HG03342 (cell line): ENCODE data around the gene PRAMEF8.
"Not testable (repeated sequence)": the region's sequence is repeated elsewhere in the genome, so short reads cannot be mapped to it uniquely, and the experiment has no call there.

Source experiments
- ATAC-seq: cut with Tn5 transposase; IDR thresholded peaks from one replicate; pipeline ENCODE4 v1.9.1; 2021; ENCODE audit warnings: mild to moderate bottlenecking, moderate library complexity; ENCODE audit not compliant: unreplicated experiment

Gene PRAMEF8

DNA sequence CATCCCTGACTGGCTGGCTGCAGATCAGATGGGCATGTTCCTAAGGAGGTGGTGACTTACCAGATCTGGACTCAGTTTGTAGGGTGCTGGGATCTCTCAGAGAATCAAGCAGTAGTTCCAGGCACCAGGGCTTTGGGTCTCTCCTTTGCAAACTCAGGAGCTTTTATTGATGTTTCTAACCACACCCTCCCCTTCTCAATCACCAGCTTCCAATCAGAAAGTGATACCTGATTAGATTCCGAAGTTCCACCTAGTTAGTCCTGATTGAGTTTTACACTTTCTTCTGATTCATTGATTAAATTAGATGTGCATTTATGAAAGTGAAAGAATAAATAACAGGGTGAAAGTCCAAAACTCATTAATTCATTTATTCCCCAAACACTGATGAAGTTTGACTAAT lies at the start of gene PRAMEF8:
Gene PRAMEF8 (minus strand): TSS at position 101 of the 400 bp plus-strand sequence. CDS start 1,046 bp downstream, outside the sequence.
- ATAC-seq: not testable (repeated sequence)

DNA sequence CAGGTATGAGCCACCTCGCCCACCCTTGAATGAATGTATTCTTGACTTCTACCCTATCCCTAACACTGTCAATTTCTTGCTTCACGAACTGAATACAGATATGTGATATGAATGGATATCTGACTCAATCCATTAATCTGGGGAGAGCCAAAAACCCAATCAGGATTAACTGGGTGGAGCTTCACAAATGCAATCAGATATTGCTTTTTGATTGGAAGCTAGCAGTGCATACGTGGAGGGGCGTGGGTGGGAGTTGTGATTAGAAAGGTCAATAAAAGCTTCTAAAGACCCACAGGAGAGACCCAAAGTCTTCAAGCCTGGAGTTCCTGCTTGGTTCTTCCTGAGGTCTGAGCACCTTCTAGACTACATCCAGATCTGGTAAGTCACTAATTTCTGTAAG lies 30.3 kb upstream of the PRAMEF8 start, which contains the start of gene PRAMEF15:
Gene PRAMEF15 (plus strand): TSS at position 301 of the 400 bp plus-strand sequence. CDS start 2,827 bp downstream, outside the sequence.
- not testable (repeated sequence) for ATAC-seq

DNA sequence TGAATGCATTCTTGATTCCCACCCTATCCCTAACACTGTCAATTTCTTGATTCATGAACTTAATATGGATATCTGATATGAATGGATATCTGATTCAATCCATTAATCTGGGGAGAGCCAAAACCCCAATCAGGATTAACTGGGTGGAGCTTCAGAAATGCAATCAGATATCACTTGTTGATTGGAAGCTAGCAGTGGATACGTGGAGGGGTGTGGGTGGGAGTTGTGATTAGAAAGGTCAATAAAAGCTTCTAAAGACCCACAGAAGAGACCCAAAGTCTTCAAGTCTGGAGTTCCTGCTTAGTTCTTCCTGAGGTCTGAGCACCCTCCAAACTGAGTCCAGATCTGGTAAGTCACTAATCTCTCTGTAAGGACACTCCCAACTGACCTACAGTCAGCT lies 18.3 kb upstream of the PRAMEF8 start, which contains the start of gene PRAMEF33:
Gene PRAMEF33 (plus strand): TSS at position 301 of the 400 bp plus-strand sequence. CDS start 2,416 bp downstream, outside the sequence.
- not testable (repeated sequence) for ATAC-seq

DNA sequence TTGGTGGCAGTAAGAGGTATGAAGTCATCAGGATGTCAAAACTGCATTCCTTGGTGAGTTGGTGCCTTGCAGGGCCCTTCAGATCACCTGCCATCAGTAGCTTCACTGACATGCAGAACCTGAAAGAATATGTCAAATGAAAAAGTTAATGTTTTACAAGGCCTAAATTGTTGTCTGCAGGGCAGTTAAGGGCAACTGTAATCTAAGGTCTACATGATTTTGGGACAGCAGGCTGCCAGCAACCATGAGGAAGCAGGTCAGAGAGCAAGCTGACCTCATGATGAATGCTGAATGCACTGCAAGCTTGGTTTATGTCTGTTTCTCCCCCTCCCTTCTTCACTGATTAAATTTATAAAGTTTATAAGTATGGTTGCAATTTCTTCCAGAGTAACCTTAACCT lies 17.3 kb upstream of the PRAMEF8 start:
- ATAC-seq: not testable (repeated sequence)

DNA sequence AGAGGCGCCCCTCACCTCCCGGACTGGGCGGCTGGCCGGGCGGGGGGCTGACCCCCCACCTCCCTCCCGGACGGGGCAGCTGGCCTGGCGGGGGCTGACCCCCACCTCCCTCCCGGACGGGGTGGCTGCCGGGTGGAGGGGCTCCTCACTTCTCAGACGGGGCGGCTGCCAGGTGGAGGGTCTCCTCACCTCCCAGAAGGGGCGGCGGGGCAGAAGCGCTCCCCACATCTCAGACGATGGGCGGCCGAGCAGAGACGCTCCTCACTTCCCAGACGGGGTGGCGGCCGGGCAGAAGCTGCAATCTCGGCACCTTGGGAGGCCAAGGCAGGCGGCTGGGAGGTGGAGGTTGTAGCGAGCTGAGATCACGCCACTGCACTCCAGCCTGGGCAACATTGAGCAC lies 13.8 kb upstream of the PRAMEF8 start:
- not testable (repeated sequence) for ATAC-seq

DNA sequence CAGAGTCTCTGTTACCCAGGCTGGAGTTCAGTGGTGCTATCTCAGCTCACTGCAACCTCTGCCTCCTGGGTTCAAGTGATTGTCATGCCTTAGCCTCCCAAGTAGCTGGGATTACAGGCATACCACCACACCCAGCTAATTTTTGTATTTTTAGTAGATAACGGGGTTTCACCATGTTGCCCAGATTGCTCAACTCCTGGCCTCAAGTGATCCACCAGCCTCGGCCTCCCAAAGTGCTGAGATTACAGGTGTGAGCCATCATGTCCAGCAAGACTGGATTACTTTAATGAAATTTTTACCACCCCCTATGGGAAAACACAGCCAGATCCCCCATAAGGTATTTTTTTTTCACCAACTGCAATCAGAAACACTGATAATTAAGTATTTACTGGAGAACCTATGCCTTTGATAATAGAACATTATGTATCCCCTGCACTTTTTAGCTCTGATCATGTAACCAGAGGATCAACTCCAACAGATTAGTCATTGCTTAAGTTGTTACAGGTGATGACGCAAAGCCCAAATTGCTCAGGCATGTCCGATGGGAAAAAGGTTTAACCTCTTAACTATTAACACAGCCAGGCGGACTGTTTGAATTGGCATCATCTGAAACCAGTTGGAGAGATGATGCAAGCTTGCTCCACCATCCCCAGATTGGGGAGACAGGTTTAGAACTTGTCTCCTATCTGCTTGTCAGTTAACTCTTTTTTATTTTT lies 12.4 kb upstream of the PRAMEF8 start:
- not testable (repeated sequence) for ATAC-seq

DNA sequence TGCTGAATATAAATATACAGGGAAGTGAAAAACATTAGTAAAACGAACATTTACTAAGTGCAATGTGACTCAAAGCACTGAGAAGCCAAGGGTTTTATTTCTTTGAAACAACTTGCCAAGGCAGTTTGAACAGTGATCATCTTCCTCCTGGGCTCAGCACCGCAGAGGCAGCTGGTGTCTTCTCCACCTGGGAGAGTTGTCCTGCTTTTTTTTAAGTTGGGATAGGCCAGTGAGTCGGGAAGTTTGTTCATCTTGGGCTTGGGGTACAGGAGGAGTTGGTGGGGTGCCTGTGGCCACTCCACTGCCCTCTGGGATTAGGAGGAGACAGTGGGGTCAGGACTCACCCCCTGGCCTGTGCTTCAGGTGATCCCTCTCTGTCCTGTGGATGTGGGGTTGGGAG lies 4.1 kb upstream of the PRAMEF8 start:
- not testable (repeated sequence) for ATAC-seq

DNA sequence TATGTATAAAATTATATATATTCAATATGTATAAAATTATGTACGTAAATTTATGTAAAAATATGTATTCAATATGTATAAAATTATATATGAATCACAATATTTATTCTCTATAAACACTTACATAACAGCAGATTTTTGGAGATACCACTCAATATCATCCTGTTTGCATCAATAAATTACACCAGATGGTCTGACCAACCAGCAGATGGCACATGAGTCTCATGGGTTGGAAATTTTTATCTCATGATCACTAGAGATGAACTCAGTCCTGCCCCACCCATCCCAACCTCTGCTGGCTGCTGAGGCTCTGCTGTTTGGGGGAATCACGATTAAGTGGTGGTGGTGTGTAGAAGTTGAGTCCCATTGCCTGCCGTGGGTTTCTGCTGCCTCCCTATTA lies 5.3 kb downstream of the PRAMEF8 start:
- not testable (repeated sequence) for ATAC-seq

DNA sequence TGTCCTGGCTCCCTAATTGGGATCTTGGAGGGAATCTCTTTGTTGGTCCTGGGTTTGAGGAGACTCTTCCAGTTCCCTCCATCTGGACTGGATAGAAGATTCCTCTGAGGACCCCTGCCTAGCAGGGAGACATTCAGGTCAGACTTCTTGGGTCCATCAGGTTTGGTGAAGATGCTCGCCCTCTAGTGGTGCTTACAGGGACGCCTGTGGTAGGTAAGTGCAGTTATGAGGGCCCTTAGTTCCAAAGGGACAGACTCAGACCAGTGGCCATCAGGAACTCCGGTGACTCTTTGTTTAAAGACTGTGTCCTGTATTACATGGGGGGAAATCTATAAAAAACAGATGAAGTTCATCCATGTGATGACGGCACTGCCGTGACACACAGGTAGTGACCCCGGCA lies 7.9 kb downstream of the PRAMEF8 start:
- ATAC-seq: not testable (repeated sequence)

DNA sequence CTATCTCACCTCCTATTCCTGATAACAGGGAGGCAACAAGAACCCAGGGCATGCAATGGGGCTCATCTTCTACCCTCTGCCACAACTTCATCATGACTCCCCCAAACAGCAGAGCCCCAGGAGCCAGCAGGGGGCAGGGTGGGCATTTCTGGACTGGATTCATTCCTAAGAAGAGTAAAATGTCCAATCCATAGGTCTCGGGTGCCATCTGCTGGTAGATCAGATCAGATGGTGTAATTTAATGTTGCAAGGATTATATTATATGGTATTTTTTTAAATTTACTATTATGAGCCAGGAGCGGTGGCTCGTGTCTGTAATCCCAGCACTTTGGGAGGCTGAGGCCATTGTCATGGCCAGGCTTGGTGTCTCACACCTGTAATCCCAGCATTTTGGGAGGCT lies 19.8 kb downstream of the PRAMEF8 start:
- not testable (repeated sequence) for ATAC-seq

DNA sequence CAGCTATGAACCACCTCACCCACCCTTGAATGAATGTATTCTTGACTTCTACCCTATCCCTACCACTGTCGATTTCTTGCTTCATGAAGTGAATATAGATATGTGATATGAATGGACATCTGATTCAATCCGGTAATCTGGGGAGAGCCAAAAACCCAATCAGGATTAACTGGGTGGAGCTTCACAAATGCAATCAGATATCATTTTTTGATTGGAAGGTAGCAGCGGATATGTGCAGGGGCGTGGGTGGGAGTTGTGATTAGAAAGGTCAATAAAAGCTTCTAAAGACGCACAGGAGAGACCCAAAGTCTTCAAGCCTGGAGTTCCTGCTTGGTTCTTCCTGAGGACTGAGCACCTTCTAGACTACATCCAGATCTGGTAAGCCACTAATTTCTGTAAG lies 31.0 kb downstream of the PRAMEF8 start, which contains the start of gene PRAMEF5:
Gene PRAMEF5 (plus strand): TSS at position 301 of the 400 bp plus-strand sequence. CDS start 5,071 bp downstream, outside the sequence.
- not testable (repeated sequence) for ATAC-seq

DNA sequence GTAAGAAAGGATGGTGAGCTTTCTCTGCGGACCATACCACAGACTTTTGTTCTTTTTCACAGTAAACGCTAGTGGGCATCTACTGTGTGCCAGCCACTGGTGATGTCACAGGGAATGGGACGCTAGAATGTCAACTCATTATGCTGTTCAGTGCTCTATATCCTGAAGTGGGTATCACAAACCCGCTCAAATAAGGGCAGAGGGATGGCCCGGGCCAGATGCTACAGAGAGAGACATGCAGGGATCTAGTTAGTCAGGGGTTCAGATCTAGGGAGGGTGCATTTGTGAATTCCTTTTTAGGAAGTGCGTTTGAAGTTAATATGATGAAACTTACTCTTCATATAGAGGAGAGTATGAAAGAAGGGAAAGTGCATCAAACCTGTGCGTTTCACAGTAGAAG lies 37.8 kb downstream of the PRAMEF8 start:
- not testable (repeated sequence) for ATAC-seq

DNA sequence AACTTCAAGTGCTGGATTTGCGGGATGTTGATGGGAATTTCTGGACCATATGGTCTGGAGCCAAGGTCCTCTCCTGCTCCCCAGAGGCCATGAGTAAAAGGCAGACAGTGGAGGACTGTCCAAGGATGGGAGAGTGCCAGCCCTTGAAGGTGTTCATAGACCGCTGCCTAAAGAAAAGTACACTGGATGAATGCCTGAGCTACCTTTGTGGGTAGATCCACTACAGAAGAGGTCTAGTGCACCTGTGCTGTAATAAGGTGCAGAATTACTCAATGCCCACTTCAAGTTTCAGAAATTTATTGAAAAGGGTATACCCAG lies 38.4 kb downstream of the PRAMEF8 start:
- not testable (repeated sequence) for ATAC-seq

DNA sequence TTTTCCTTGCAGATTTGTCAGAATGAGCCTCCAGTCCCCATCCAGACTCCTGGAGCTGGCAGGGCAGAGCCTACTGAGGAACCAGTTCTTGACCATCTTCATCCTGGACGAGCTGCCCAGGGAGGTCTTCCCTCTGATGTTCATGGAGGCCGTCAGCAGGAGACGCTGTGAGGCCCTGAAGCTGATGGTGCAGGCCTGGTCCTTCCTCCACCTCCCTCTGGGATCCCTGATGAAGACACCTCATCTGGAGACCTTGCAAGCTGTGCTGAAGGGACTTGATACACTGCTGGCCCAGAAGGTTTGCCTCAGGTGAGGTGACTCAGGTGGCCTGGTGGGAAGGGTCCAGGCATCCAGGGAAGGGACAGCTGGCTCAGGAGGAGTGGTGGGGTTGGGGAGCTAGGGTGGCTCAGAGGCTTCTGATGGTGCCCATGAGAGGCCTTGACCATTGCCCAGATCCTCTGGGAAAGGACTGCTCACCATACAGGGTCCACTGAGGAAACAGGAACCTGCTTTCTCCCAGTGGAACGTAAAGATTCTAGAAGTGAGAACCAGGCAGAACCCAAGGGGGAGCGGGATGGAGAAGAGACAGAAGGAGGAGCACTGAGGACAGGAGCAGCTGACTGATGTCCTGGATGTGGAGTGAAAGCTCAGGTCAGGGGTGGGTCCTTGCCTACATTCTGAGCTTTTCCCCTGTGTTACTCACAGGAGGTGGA lies 38.9 kb downstream of the PRAMEF8 start:
- not testable (repeated sequence) for ATAC-seq

DNA sequence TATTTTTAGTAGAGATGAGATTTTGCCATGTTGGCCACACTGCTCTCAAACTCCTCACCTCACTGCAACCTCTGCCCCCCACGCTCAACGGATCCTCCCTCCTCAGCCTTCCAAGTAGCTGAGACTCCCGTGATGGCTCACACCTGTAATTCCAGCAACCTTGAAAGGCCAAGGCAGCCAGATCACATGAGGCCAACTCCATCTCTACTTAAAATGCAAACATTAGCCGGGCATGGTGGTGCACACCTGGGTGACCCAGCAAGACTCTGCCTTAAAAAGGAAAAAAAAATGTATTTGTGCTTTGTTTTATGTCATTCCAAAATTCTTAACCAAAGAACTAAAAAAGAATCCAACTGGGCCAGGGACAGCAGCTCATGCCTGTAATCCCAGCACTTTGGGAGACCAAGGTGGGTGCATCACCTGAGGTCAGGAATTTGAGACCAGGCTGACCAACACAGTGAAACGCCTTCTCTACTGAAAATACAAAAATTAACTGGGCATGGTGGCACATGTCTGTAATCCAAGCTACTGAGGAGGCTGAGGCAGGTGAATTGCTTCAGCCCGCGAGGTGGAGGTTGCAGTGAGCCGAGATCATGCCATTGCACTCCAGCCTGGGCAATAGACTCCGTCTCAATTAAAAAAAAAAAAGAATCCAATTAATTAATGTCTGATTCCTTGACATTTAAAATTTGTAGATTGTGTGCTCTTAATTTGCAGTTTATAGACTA lies 41.2 kb downstream of the PRAMEF8 start:
- ATAC-seq: not testable (repeated sequence)

DNA sequence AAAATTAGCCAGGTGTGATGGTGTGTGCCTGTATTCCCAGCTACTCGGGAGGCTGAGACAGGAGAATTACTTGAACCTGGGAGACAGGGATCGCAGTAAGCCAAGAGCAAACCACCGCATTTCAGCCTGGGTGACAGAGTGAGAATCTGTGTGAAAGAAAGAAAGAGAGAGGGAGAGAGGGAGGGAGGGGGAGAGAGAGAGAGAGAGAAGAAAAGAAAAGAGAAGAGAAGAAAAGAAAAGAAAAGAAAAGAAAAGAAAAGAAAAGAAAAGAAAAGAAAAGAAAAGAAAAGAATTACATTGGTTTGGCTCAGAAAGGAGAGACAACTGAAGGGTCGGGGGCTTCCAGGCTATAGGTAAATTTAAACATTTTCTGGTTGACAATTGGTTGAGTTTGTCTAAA lies 45.3 kb downstream of the PRAMEF8 start:
- not testable (repeated sequence) for ATAC-seq

DNA sequence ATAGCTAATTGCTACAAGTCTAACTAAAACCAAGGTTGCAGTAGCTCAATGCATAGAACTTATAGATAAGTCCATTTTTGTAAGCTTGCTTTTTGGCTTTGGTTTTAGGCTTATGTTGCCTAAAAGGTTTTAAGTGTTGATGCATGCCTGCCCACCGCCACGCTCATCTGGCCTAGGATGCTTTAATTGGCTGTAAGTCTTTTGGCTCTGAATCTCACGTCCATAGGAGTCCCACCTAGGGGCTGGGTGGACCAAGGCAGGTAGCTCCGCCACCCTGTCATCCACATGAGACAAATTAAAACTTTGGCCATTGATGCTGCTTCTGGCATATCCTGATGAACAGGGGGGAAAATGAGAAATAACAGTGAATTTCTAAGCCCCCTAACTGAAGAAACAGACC lies 47.4 kb downstream of the PRAMEF8 start:
- not testable (repeated sequence) for ATAC-seq

DNA sequence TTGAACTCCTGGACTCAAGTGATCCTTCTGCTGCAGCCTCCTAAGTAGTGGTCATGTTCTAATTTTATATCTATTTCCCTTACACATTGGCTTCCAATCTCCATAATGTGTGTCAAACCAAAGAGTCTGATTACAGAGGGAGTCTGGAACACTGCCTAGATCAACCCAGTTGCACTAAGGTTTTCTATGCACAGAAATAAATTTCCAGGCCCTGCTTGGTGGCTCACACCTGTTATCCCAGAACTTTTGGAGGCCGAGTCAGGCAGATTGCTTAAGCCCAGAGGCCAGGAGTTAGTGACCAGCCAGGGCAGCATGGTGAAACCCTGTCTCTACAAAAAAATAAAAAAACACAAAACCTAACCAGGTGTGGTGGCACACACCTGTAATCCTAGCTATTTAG lies 50.9 kb downstream of the PRAMEF8 start:
- not testable (repeated sequence) for ATAC-seq

DNA sequence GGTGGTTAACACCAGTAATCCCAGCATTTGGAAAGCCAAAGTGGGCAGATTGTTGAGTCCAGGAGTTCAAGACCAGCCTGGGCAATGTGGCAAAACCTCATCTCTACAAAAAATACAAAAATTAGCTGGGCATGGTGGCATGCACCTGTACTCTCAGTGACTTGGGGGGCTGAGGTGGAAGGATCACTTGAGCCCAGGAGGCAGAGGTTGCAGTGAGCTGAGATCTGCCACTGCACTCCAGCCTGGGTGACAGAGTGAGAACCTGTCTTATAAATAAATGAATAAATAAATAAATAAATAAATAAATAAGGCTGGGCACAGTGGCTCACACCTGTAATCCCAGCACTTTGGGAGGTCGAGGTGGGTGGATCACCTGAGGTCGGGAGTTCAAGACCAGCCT lies 52.9 kb downstream of the PRAMEF8 start:
- not testable (repeated sequence) for ATAC-seq
